Liver (tissue), 9 donors: Measurements from ENCODE around the gene TET3. TPM values are rescaled to one million over a fixed set of nuclear protein-coding genes. Genes with fewer than 3 reads are reported as not detected.

ENCODE experiments used
- DNase-seq: peaks from one replicate; pipeline ENCODE4 v3.0.0-alpha.2; 2017; ENCODE audit warnings: low spot score
- H3K27ac ChIP-seq, 2 donors: one replicate each; pipeline ENCODE4 v1.7.0; 2013; ENCODE audit warnings: inconsistent platforms in 2 of 2, low read length in 2 of 2, control low read depth in 1 of 2, low read depth in 1 of 2, mild to moderate bottlenecking in 1 of 2
- H3K27me3 ChIP-seq, 4 donors: one replicate each; pipeline versions ENCODE4 v1.6.1 to v1.7.0; 2013; ENCODE audit warnings: low read length in 3 of 4, inconsistent platforms in 1 of 4, mild to moderate bottlenecking in 1 of 4, moderate library complexity in 1 of 4; ENCODE audit not compliant: control insufficient read depth in 4 of 4, insufficient read depth in 4 of 4
- H3K36me3 ChIP-seq, 4 donors: one replicate each; pipeline versions ENCODE4 v1.6.1 to v1.7.0; 2013; ENCODE audit warnings: low read length in 3 of 4, mild to moderate bottlenecking in 3 of 4, low read depth in 1 of 4, moderate library complexity in 1 of 4; ENCODE audit not compliant: control insufficient read depth in 4 of 4, insufficient read depth in 3 of 4
- H3K4me1 ChIP-seq, 4 donors: one replicate each; pipeline versions ENCODE4 v1.6.1 to v1.7.0; 2013; ENCODE audit warnings: low read length in 3 of 4, mild to moderate bottlenecking in 3 of 4, moderate library complexity in 1 of 4; ENCODE audit not compliant: control insufficient read depth in 4 of 4, insufficient read depth in 4 of 4
- H3K4me3 ChIP-seq, 3 donors: one replicate each; pipeline versions ENCODE4 v1.6.1 to v1.7.0; 2013; ENCODE audit warnings: low read length in 3 of 3, control low read depth in 1 of 3, low read depth in 1 of 3, mild to moderate bottlenecking in 1 of 3
- H3K9ac ChIP-seq, 2 donors: one replicate each; pipeline ENCODE4 v1.7.0; 2013; ENCODE audit warnings: low read length in 2 of 2, mild to moderate bottlenecking in 2 of 2, moderate library complexity in 2 of 2, control low read depth in 1 of 2, low read depth in 1 of 2
- H3K9me3 ChIP-seq, 4 donors: one replicate each; pipeline versions ENCODE4 v1.6.1 to v1.7.0; 2013; ENCODE audit warnings: low read length in 3 of 4; ENCODE audit not compliant: control insufficient read depth in 4 of 4
- ATF3 ChIP-seq: IDR thresholded peaks from 2 replicates; pipeline ENCODE4 v1.6.1; 2016; ENCODE audit warnings: antibody characterized with exemption
- CTCF ChIP-seq: fragments of 150-350 bp; IDR thresholded peaks from 2 replicates; pipeline ENCODE4 v1.5.1; 2017; ENCODE audit warnings: improper control_type of control experiment, low read depth, low read length; ENCODE audit not compliant: missing input control
- EGR1 ChIP-seq, 2 donors: IDR thresholded peaks; 2 replicates each; pipeline ENCODE4 v1.6.1; 2016 to 2018; ENCODE audit warnings: antibody characterized with exemption in 2 of 2, low read depth in 2 of 2
- FOXA1 ChIP-seq: IDR thresholded peaks from 2 replicates; pipeline ENCODE4 v1.6.1; 2016; ENCODE audit warnings: antibody characterized with exemption
- FOXA2 ChIP-seq: IDR thresholded peaks from 2 replicates; pipeline ENCODE4 v1.6.1; 2016; ENCODE audit warnings: antibody characterized with exemption
- GABPA ChIP-seq, 2 donors: IDR thresholded peaks in 1 of 2; conservative IDR thresholded peaks in 1 of 2; 2 replicates each; pipeline ENCODE4 v1.6.1; 2016; ENCODE audit warnings: antibody characterized with exemption in 2 of 2, mild to moderate bottlenecking in 1 of 2, moderate library complexity in 1 of 2
- HNF4A ChIP-seq, 2 donors: conservative IDR thresholded peaks; 2 replicates each; pipeline ENCODE4 v1.6.1; 2016; ENCODE audit warnings: antibody characterized with exemption in 2 of 2, mild to moderate bottlenecking in 2 of 2
- HNF4G ChIP-seq: IDR thresholded peaks from 2 replicates; pipeline ENCODE4 v1.6.1; 2016; ENCODE audit warnings: antibody characterized with exemption
- JUND ChIP-seq, 2 donors: IDR thresholded peaks; 2 replicates each; pipeline ENCODE4 v1.6.1; 2016; ENCODE audit warnings: antibody characterized with exemption in 2 of 2
- MAX ChIP-seq: IDR thresholded peaks from 2 replicates; pipeline ENCODE4 v1.6.1; 2016; ENCODE audit warnings: antibody characterized with exemption
- NR2F2 ChIP-seq: IDR thresholded peaks from 2 replicates; pipeline ENCODE4 v1.6.1; 2016; ENCODE audit warnings: antibody characterized with exemption
- RAD21 ChIP-seq, 2 donors: IDR thresholded peaks; 2 replicates each; pipeline ENCODE4 v1.6.1; 2016; ENCODE audit warnings: antibody characterized with exemption in 2 of 2, mild to moderate bottlenecking in 2 of 2
- REST ChIP-seq: IDR thresholded peaks from 2 replicates; pipeline ENCODE4 v1.6.1; 2016; ENCODE audit warnings: antibody characterized with exemption, mild to moderate bottlenecking
- RXRA ChIP-seq, 2 donors: IDR thresholded peaks; 2 replicates each; pipeline ENCODE4 v1.6.1; 2017 to 2018; ENCODE audit warnings: antibody characterized with exemption in 2 of 2, mild to moderate bottlenecking in 1 of 2
- SP1 ChIP-seq: IDR thresholded peaks from 2 replicates; pipeline ENCODE4 v1.6.1; 2018; ENCODE audit warnings: antibody characterized with exemption, mild to moderate bottlenecking
- TAF1 ChIP-seq: conservative IDR thresholded peaks from 2 replicates; pipeline ENCODE4 v1.6.1; 2016; ENCODE audit warnings: antibody characterized with exemption, mild to moderate bottlenecking
- YY1 ChIP-seq: IDR thresholded peaks from 2 replicates; pipeline ENCODE4 v1.6.1; 2016; ENCODE audit warnings: antibody characterized with exemption, mild to moderate bottlenecking
- ZBTB33 ChIP-seq: IDR thresholded peaks from 2 replicates; pipeline ENCODE4 v1.6.1; 2016; ENCODE audit warnings: antibody characterized with exemption
- WGBS: extraction: QIAGEN DNeasy Blood & Tissue Kit; methylation state at CpG from one replicate; pipeline ENCODE4 v1.1.7; 2013; 5-methylcytosine and 5-hydroxymethylcytosine counted together
- polyA plus RNA-seq, 2 donors: library from polyadenylated mRNA; stranded (reverse) in 1 of 2; unstranded in 1 of 2; fragments of 200-250 nt in 1 of 2; fragments of >200 nt in 1 of 2; fragmentation: Nextera tagmentation in 1 of 2; extraction: Ambion mirVana in 1 of 2; gene quantifications; one replicate each; pipeline versions ENCODE4 v1.2.1 to v1.2.3, GENCODE V29; 2013 to 2015
- total RNA-seq, 2 donors: library from RNA; depleted of rRNA; stranded (reverse); fragments of >200 nt; gene quantifications; one replicate each; pipeline ENCODE4 v1.2.3, GENCODE V29; 2014
- donor health status: healthy.
- donor health status: healthy.
- donor health status: healthy.
- donor health status: healthy.
- donor health status: healthy.

TET3 gene
- total and polyA plus RNA-seq, 4 donors, result 0.89 to 16.2 (median 3.2) TPM

- WGBS, result 86% methylated on average over 9 of the region's 9 CpGs
- Histone ChIP-seq H3K9ac (no peak overlapping the region), H3K36me3 (no peaks in the 10 kb centered on the region), H3K27me3 (no peaks in the 10 kb centered on the region), H3K4me3 (no peak overlapping the region), H3K9me3 (no peaks in the 10 kb centered on the region), H3K4me1 (peaks cover 0 to 2% (median 0%) of the 10 kb centered on the region in 4 donors), H3K27ac (no peak overlapping the region)
- no peak for TF ChIP-seq HNF4A (conservative IDR thresholded peaks at IDR 0.05)
- TF ChIP-seq CTCF, result no peak
- DNase-seq, result no peak
These were observed 36.1 kb downstream of the TET3 start for GRCh38 chr2:74020702-74021406.

- peak; percentile 32 for DNase-seq
- Histone ChIP-seq H3K4me1 (peaks cover 0 to 5% (median 0%) of the 10 kb centered on the region in 4 donors), H3K36me3 (no peaks in the 10 kb centered on the region), H3K9me3 (no peaks in the 10 kb centered on the region), H3K27ac (no peak overlapping the region), H3K4me3 (no peak overlapping the region), H3K27me3 (no peaks in the 10 kb centered on the region), H3K9ac (no peak overlapping the region)
- WGBS, result 90% methylated on average over 5 of the region's 5 CpGs
- no peak for TF ChIP-seq ATF3
- TF ChIP-seq NR2F2, result no peak
- TF ChIP-seq EGR1 (IDR thresholded peaks at IDR 0.05; ENCODE audit: low read depth in 2 of 2), result no peak
- TF ChIP-seq RXRA (IDR thresholded peaks at IDR 0.05), result no peak
- TF ChIP-seq REST, result no peak
- TF ChIP-seq YY1, result no peak
- TF ChIP-seq ZBTB33, result no peak
- TF ChIP-seq HNF4A (conservative IDR thresholded peaks at IDR 0.05), result no peak
- TF ChIP-seq CTCF, result no peak
- no peak for TF ChIP-seq GABPA (IDR thresholded peaks at IDR 0.05 in 1 of 2, conservative IDR thresholded peaks at IDR 0.05 in 1 of 2)
- TF ChIP-seq FOXA2, result no peak
- TF ChIP-seq FOXA1, result no peak
- TF ChIP-seq TAF1, result no peak
- TF ChIP-seq JUND (IDR thresholded peaks at IDR 0.05), result no peak
- TF ChIP-seq MAX, result no peak
- no peak for TF ChIP-seq RAD21 (IDR thresholded peaks at IDR 0.05)
- no peak for TF ChIP-seq SP1
- no peak for TF ChIP-seq HNF4G
These were observed 36.7 kb downstream of the TET3 start for GRCh38 chr2:74021407-74021755.
